Measurements from ENCODE around the gene MYO3B. TPM values are rescaled to one million over a fixed set of nuclear protein-coding genes. Genes with fewer than 3 reads are reported as not detected.

Gene MYO3B
- polyA plus RNA-seq, 2 of the 4 experiments (the other 2 are of a cell fraction): 0.01 TPM; not detected in 1

- CTCF ChIA-PET: interaction anchor here (1.2 kb wide), 1 partner anchor 20 kb away, joined by 3 read pairs; no protein-coding TSS in a partner anchor
- no peak for FAIRE-seq
- Histone ChIP-seq H3K9me3 (no peaks in the 10 kb centered on the region), H3K4me1 (no peaks in the 10 kb centered on the region), H3K4me2 (no peak overlapping the region), H3K4me3 (no peak overlapping the region), H3K27ac (no peak overlapping the region)
- 33% methylated on average over 4 of the region's 4 CpGs for WGBS (ENCODE audit: missing lambda C conversion rate)
- POLR2A ChIA-PET: no interaction called here
- no peak for ATAC-seq
- no peak for TF ChIP-seq HOXB5 (CRISPR knock-in tag; IDR thresholded peaks at IDR 0.05)
- no peak for TF ChIP-seq ZC3H11A (IDR thresholded peaks at IDR 0.05)
- TF ChIP-seq HOXA7 (CRISPR knock-in tag; IDR thresholded peaks at IDR 0.05): no peak
- no peak for TF ChIP-seq NR3C1 (IDR thresholded peaks at IDR 0.05)
- TF ChIP-seq RFX5 (IDR thresholded peaks at IDR 0.05): no peak
- TF ChIP-seq NPAS2 (CRISPR knock-in tag; IDR thresholded peaks at IDR 0.05; ENCODE audit: borderline replicate concordance): no peak
- TF ChIP-seq ZNF302 (CRISPR knock-in tag; IDR thresholded peaks at IDR 0.05): no peak
- no peak for TF ChIP-seq HOXB13 (CRISPR knock-in tag; IDR thresholded peaks at IDR 0.05; ENCODE audit: low read depth)
- TF ChIP-seq CEBPB (IDR thresholded peaks at IDR 0.05): no peak
- TF ChIP-seq EHF (CRISPR knock-in tag; IDR thresholded peaks at IDR 0.05): no peak
- TF ChIP-seq MYC (IDR thresholded peaks at IDR 0.05; ENCODE audit: borderline replicate concordance, low read length): no peak
- TF ChIP-seq REST (IDR thresholded peaks at IDR 0.05): no peak
- TF ChIP-seq CHD2 (IDR thresholded peaks at IDR 0.05; ENCODE audit: low read length, partially characterized antibody): no peak
- no peak for TF ChIP-seq FOXS1 (CRISPR knock-in tag; IDR thresholded peaks at IDR 0.05)
- no peak for TF ChIP-seq RCOR1 (IDR thresholded peaks at IDR 0.05; ENCODE audit: low read depth, low read length)
- no peak for TF ChIP-seq POLR2A (IDR thresholded peaks at IDR 0.05; ENCODE audit: low read length)
- TF ChIP-seq USF2 (IDR thresholded peaks at IDR 0.05): no peak
- no peak for TF ChIP-seq JUNB (IDR thresholded peaks at IDR 0.05)
- no peak for TF ChIP-seq TP53 (CRISPR knock-in tag; IDR thresholded peaks at IDR 0.05)
- DNase-seq (ENCODE audit: low read depth in 1 of 2, low spot score in 1 of 2): no peak
These were observed 420.1 kb downstream of the MYO3B start for GRCh38 chr2:170598067-170598395.

- WGBS (ENCODE audit: missing lambda C conversion rate): 18% methylated on average over 2 of the region's 2 CpGs
- no peak for DNase-seq (ENCODE audit: low read depth in 1 of 2, low spot score in 1 of 2)
- no peak for ATAC-seq
- Histone ChIP-seq H3K4me3 (no peak overlapping the region), H3K9me3 (no peaks in the 10 kb centered on the region), H3K4me2 (no peak overlapping the region), H3K27ac (no peak overlapping the region), H3K4me1 (no peaks in the 10 kb centered on the region)
- no peak for TF ChIP-seq SREBF2 (IDR thresholded peaks at IDR 0.05)
- TF ChIP-seq GATA3 (IDR thresholded peaks at IDR 0.05; ENCODE audit: borderline replicate concordance): no peak
- no peak for TF ChIP-seq EP300 (IDR thresholded peaks at IDR 0.05)
- TF ChIP-seq MAZ (IDR thresholded peaks at IDR 0.05; ENCODE audit: borderline replicate concordance, low read depth, low read length): no peak
- TF ChIP-seq HEYL (CRISPR knock-in tag; IDR thresholded peaks at IDR 0.05): no peak
- no peak for TF ChIP-seq CHD4 (IDR thresholded peaks at IDR 0.05; ENCODE audit: borderline replicate concordance)
- no peak for TF ChIP-seq ZNF302 (CRISPR knock-in tag; IDR thresholded peaks at IDR 0.05)
- no peak for TF ChIP-seq PHF8 (IDR thresholded peaks at IDR 0.05; ENCODE audit: borderline replicate concordance, low read depth)
- TF ChIP-seq RFX5 (IDR thresholded peaks at IDR 0.05): no peak
- no peak for TF ChIP-seq REST (IDR thresholded peaks at IDR 0.05)
- no peak for TF ChIP-seq POLR2A (IDR thresholded peaks at IDR 0.05; ENCODE audit: low read length)
- no peak for TF ChIP-seq FOSL2 (IDR thresholded peaks at IDR 0.05)
- no peak for TF ChIP-seq FOSL2 (CRISPR knock-in tag; IDR thresholded peaks at IDR 0.05)
- TF ChIP-seq MAFK (IDR thresholded peaks at IDR 0.05; ENCODE audit: partially characterized antibody): no peak
- CTCF ChIA-PET: no interaction called here
- FAIRE-seq: no peak
- POLR2A ChIA-PET: no interaction called here
These were observed 423.5 kb downstream of the MYO3B start for GRCh38 chr2:170601489-170601888.
